ENCODE data around the gene IL5.

- no peak for TF ChIP-seq POLR2A (IDR thresholded peaks at IDR 0.05)
- TF ChIP-seq, protein P1, sequence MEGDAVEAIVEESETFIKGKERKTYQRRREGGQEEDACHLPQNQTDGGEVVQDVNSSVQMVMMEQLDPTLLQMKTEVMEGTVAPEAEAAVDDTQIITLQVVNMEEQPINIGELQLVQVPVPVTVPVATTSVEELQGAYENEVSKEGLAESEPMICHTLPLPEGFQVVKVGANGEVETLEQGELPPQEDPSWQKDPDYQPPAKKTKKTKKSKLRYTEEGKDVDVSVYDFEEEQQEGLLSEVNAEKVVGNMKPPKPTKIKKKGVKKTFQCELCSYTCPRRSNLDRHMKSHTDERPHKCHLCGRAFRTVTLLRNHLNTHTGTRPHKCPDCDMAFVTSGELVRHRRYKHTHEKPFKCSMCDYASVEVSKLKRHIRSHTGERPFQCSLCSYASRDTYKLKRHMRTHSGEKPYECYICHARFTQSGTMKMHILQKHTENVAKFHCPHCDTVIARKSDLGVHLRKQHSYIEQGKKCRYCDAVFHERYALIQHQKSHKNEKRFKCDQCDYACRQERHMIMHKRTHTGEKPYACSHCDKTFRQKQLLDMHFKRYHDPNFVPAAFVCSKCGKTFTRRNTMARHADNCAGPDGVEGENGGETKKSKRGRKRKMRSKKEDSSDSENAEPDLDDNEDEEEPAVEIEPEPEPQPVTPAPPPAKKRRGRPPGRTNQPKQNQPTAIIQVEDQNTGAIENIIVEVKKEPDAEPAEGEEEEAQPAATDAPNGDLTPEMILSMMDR (IDR thresholded peaks at IDR 0.05), result no peak
Measured at GRCh38 chr5:132496191-132496630, 47.1 kb downstream of the IL5 start.
